ENCODE results near the gene PLCB1.

GRCh38 chr20:8801686-8802085 lies 669.6 kb downstream of the PLCB1 start:
- no peak for TF ChIP-seq CTCF (conservative IDR thresholded peaks at IDR 0.05; ENCODE audit: low read depth in 2 of 2)
- TF ChIP-seq POLR2AphosphoS5 (IDR thresholded peaks at IDR 0.05; ENCODE audit: low read depth), result no peak
- no peak for TF ChIP-seq EZH2 (IDR thresholded peaks at IDR 0.05; ENCODE audit: low read depth, unreplicated experiment)
- TF ChIP-seq EZH2phosphoT487 (IDR thresholded peaks at IDR 0.05; ENCODE audit: unreplicated experiment), result no peak
- no peak for TF ChIP-seq REST (IDR thresholded peaks at IDR 0.05; ENCODE audit: unreplicated experiment)
- no peak for TF ChIP-seq ETS1 (IDR thresholded peaks at IDR 0.05)
- no peak for TF ChIP-seq CREB1 (CRISPR knock-in tag; IDR thresholded peaks at IDR 0.05; ENCODE audit: low read depth)
- no peak for TF ChIP-seq JUNB (IDR thresholded peaks at IDR 0.05; ENCODE audit: unreplicated experiment)
- TF ChIP-seq STAT1 (IDR thresholded peaks at IDR 0.05; ENCODE audit: unreplicated experiment), result no peak
- TF ChIP-seq NANOG (IDR thresholded peaks at IDR 0.05; ENCODE audit: borderline replicate concordance), result no peak
- TF ChIP-seq ZNF114 (CRISPR knock-in tag; IDR thresholded peaks at IDR 0.05), result no peak
- TF ChIP-seq ZNF462 (CRISPR knock-in tag; IDR thresholded peaks at IDR 0.05), result no peak
